Measurements from ENCODE around the gene LTV1.
"Not testable (repeated sequence)": the region's sequence is repeated elsewhere in the genome, so short reads cannot be mapped to it uniquely, and the experiment has no call there.

LTV1 gene

GRCh38 chr6:143843677-143843999 is 500 bp downstream of the LTV1 start:
- H3K36me3 ChIP-seq (ENCODE audit: control insufficient read depth, insufficient read depth, low read length): peaks cover 46% of the 10 kb centered on the region
- no peaks in the 10 kb centered on the region for H3K27me3 ChIP-seq (ENCODE audit: control insufficient read depth, insufficient read depth, low read length)
- H3K27ac ChIP-seq (ENCODE audit: low read depth, low read length): peak overlapping the region; percentile 82
- peak overlapping the region; percentile 88 for H3K4me3 ChIP-seq (ENCODE audit: low read depth, low read length)
- peaks cover 4% of the 10 kb centered on the region for H3K4me1 ChIP-seq (ENCODE audit: control insufficient read depth, insufficient read depth, low read length)
- no peaks in the 10 kb centered on the region for H3K9me3 ChIP-seq (ENCODE audit: control insufficient read depth, insufficient read depth, low read depth, low read length)
- H3K9ac ChIP-seq (ENCODE audit: low read length): peak overlapping the region; percentile 88

DNA sequence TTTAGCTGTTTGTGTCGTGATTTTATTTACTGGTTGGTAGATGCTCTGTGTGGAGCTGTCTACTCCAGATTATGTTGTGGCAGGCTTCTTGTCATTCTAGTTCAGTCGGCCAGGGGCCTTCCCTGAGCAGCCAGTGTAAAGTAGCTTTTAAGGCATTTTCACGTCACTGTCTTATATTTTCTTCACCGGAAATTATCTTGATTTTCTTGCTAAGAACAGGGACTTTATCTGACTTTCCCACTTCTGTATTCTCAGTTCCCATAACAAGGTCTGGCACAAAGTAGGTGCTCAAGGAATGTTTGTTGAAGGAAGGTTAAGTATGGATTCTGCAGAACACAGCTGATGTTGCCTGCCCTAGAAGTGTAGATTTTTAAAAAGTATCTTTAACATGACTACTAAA is 868 bp downstream of the LTV1 start:
- Histone ChIP-seq H3K9me3 (ENCODE audit: control insufficient read depth, insufficient read depth, low read depth, low read length) (no peaks in the 10 kb centered on the region), H3K4me1 (ENCODE audit: control insufficient read depth, insufficient read depth, low read length) (peaks cover 4% of the 10 kb centered on the region), H3K27ac (ENCODE audit: low read depth, low read length) (peak overlapping the region; percentile 82), H3K4me3 (ENCODE audit: low read depth, low read length) (peak overlapping the region; percentile 88), H3K9ac (ENCODE audit: low read length) (peak overlapping the region; percentile 88), H3K36me3 (ENCODE audit: control insufficient read depth, insufficient read depth, low read length) (peaks cover 50% of the 10 kb centered on the region), H3K27me3 (ENCODE audit: control insufficient read depth, insufficient read depth, low read length) (no peaks in the 10 kb centered on the region)

GRCh38 chr6:143845033-143845432 is 1.9 kb downstream of the LTV1 start:
- peaks cover 60% of the 10 kb centered on the region for H3K36me3 ChIP-seq (ENCODE audit: control insufficient read depth, insufficient read depth, low read length)
- no peak overlapping the region for H3K9ac ChIP-seq (ENCODE audit: low read length)

DNA sequence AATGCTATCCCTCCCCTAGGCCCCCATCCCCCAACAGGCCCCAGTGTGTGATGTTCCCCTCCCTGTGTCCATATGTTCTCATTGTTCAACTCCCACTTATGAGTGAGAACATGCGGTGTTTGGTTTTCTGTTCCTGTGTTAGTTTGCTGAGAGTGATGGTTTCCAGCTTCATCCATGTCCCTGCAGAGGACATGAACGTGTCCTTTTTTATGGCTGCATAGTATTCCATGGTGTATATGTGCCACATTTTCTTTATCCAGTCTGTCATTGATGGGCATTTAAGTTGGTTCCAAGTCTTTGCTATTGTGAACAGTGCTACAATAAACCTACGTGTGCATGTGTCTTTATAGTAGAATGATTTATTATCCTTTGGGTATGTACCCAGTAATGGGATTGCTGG is 8.6 kb downstream of the LTV1 start:
- H3K27me3 ChIP-seq (ENCODE audit: control insufficient read depth, insufficient read depth, low read length); H3K9ac ChIP-seq (ENCODE audit: low read length); H3K27ac ChIP-seq (ENCODE audit: low read depth, low read length); H3K4me1 ChIP-seq (ENCODE audit: control insufficient read depth, insufficient read depth, low read length); H3K4me3 ChIP-seq (ENCODE audit: low read depth, low read length); H3K9me3 ChIP-seq (ENCODE audit: control insufficient read depth, insufficient read depth, low read depth, low read length): not testable (repeated sequence)
- peaks cover 74% of the 10 kb centered on the region for H3K36me3 ChIP-seq (ENCODE audit: control insufficient read depth, insufficient read depth, low read length)

More at GRCh38 chr6:143845033-143845432, 1.9 kb downstream of the LTV1 start:
- Histone ChIP-seq H3K27me3 (ENCODE audit: control insufficient read depth, insufficient read depth, low read length) (no peaks in the 10 kb centered on the region), H3K9me3 (ENCODE audit: control insufficient read depth, insufficient read depth, low read depth, low read length) (no peaks in the 10 kb centered on the region), H3K4me1 (ENCODE audit: control insufficient read depth, insufficient read depth, low read length) (peaks cover 4% of the 10 kb centered on the region), H3K27ac (ENCODE audit: low read depth, low read length) (no peak overlapping the region), H3K4me3 (ENCODE audit: low read depth, low read length) (no peak overlapping the region)

GRCh38 chr6:143855057-143855456 is 11.9 kb downstream of the LTV1 start:
- not testable (repeated sequence) for H3K27me3 ChIP-seq (ENCODE audit: control insufficient read depth, insufficient read depth, low read length); H3K4me3 ChIP-seq (ENCODE audit: low read depth, low read length); H3K4me1 ChIP-seq (ENCODE audit: control insufficient read depth, insufficient read depth, low read length); H3K9me3 ChIP-seq (ENCODE audit: control insufficient read depth, insufficient read depth, low read depth, low read length); H3K27ac ChIP-seq (ENCODE audit: low read depth, low read length); H3K9ac ChIP-seq (ENCODE audit: low read length)
- H3K36me3 ChIP-seq (ENCODE audit: control insufficient read depth, insufficient read depth, low read length): peaks cover 74% of the 10 kb centered on the region

- not testable (repeated sequence) for H3K27me3 ChIP-seq (ENCODE audit: control insufficient read depth, insufficient read depth, low read length); H3K27ac ChIP-seq (ENCODE audit: low read depth, low read length); H3K4me3 ChIP-seq (ENCODE audit: low read depth, low read length); H3K4me1 ChIP-seq (ENCODE audit: control insufficient read depth, insufficient read depth, low read length); H3K9ac ChIP-seq (ENCODE audit: low read length); H3K9me3 ChIP-seq (ENCODE audit: control insufficient read depth, insufficient read depth, low read depth, low read length)
- H3K36me3 ChIP-seq (ENCODE audit: control insufficient read depth, insufficient read depth, low read length): peaks cover 75% of the 10 kb centered on the region
These were observed 13.6 kb downstream of the LTV1 start for GRCh38 chr6:143856762-143857161.

GRCh38 chr6:143857651-143858050 is 14.5 kb downstream of the LTV1 start:
- Histone ChIP-seq H3K9me3 (ENCODE audit: control insufficient read depth, insufficient read depth, low read depth, low read length) (no peaks in the 10 kb centered on the region), H3K27ac (ENCODE audit: low read depth, low read length) (no peak overlapping the region), H3K4me1 (ENCODE audit: control insufficient read depth, insufficient read depth, low read length) (peaks cover 5% of the 10 kb centered on the region; the same call in 1 of the 2 replicates), H3K27me3 (ENCODE audit: control insufficient read depth, insufficient read depth, low read length) (no peaks in the 10 kb centered on the region), H3K4me3 (ENCODE audit: low read depth, low read length) (no peak overlapping the region), H3K36me3 (ENCODE audit: control insufficient read depth, insufficient read depth, low read length) (peaks cover 78% of the 10 kb centered on the region), H3K9ac (ENCODE audit: low read length) (no peak overlapping the region)

DNA sequence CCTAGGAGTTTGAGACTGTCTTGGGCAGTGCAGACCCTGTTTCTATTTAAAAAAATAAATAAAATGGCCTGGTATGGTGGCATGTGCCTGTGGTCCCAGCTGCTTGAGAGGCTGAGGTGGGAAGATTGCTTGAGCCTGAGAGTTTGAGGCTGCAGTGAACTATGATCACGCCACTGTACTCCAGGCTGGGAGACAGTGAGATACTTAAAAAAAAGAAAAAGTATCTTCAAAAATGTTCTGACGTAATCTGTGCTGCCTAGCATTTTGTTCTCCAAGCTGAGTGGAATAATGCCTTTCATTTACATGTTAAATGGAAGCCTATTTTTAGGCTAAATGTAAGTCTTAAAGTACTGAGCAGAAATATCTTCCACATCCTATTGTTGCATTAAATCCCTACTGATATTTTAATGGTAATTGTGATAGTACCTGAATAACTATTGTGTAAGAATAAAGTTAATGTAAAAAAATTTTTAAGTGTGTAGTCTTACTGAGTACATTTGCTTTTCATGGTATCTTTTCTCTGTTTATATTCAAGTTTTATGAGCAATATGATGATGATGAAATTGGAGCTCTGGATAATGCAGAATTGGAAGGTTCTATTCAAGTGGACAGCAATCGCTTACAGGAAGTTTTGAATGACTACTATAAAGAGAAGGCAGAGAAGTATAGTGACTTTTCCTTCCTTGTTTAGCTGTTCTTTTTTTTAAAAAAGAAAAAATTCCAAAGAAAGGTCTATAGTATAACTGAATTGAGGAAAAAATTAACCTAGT is 16.9 kb downstream of the LTV1 start:
- peaks cover 99% of the 10 kb centered on the region for H3K36me3 ChIP-seq (ENCODE audit: control insufficient read depth, insufficient read depth, low read length)
- H3K27me3 ChIP-seq (ENCODE audit: control insufficient read depth, insufficient read depth, low read length): no peaks in the 10 kb centered on the region
- H3K4me3 ChIP-seq (ENCODE audit: low read depth, low read length): no peak overlapping the region
- no peak overlapping the region for H3K9ac ChIP-seq (ENCODE audit: low read length)
- peaks cover 5% of the 10 kb centered on the region; the same call in 1 of the 2 replicates for H3K4me1 ChIP-seq (ENCODE audit: control insufficient read depth, insufficient read depth, low read length)
- no peaks in the 10 kb centered on the region for H3K9me3 ChIP-seq (ENCODE audit: control insufficient read depth, insufficient read depth, low read depth, low read length)
- no peak overlapping the region for H3K27ac ChIP-seq (ENCODE audit: low read depth, low read length)

GRCh38 chr6:143863771-143864170 is 20.6 kb downstream of the LTV1 start:
- H3K4me1 ChIP-seq (ENCODE audit: control insufficient read depth, insufficient read depth, low read length): peaks cover 5% of the 10 kb centered on the region; the same call in 1 of the 2 replicates
- H3K9ac ChIP-seq (ENCODE audit: low read length): no peak overlapping the region
- peaks cover 66% of the 10 kb centered on the region for H3K36me3 ChIP-seq (ENCODE audit: control insufficient read depth, insufficient read depth, low read length)
- no peak overlapping the region for H3K27ac ChIP-seq (ENCODE audit: low read depth, low read length)
- no peak overlapping the region for H3K4me3 ChIP-seq (ENCODE audit: low read depth, low read length)
- no peaks in the 10 kb centered on the region for H3K9me3 ChIP-seq (ENCODE audit: control insufficient read depth, insufficient read depth, low read depth, low read length)
- no peaks in the 10 kb centered on the region for H3K27me3 ChIP-seq (ENCODE audit: control insufficient read depth, insufficient read depth, low read length)

GRCh38 chr6:143864234-143864633 is 21.1 kb downstream of the LTV1 start, which contains the start of gene ZC2HC1B:
Gene ZC2HC1B, plus strand, starts transcription at chr6:143864474. Its CDS starts 66 bp downstream, at chr6:143864540.
- 0 out of 2 replicates have a peak, but pooled peaks cover under 1% of the 10 kb centered on the region for H3K9me3 ChIP-seq (ENCODE audit: control insufficient read depth, insufficient read depth, low read depth, low read length)
- H3K9ac ChIP-seq (ENCODE audit: low read length): no peak within 1 kb of the TSS
- no peak within 1 kb of the TSS for H3K4me3 ChIP-seq (ENCODE audit: low read depth, low read length)
- no peak within 1 kb of the TSS for H3K27ac ChIP-seq (ENCODE audit: low read depth, low read length)
- H3K27me3 ChIP-seq (ENCODE audit: control insufficient read depth, insufficient read depth, low read length): no peaks in the 10 kb centered on the region
- H3K4me1 ChIP-seq (ENCODE audit: control insufficient read depth, insufficient read depth, low read length): peaks cover 5% of the 10 kb centered on the region; the same call in 1 of the 2 replicates
- peaks cover 62% of the 10 kb centered on the region for H3K36me3 ChIP-seq (ENCODE audit: control insufficient read depth, insufficient read depth, low read length)

DNA sequence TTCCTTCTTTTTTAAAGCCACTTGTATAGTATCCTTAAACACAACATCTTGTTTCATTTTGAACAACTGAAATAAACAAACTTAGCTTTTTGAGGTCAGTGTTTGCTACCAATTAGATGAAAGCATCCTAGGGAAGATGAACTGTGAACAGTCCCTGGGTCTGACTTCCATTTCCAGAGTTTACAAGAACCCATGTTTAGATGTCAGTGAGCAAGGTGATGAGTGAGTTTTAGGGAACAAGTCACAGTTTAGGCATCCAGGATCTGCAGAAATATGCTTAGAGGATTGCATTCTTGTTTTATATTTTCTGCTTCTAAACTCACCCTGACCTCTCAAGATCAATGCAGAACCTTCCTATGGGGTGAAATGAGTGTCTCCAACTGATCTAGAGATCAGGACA is 24.1 kb downstream of the LTV1 start:
- Histone ChIP-seq H3K4me3 (ENCODE audit: low read depth, low read length) (no peak overlapping the region), H3K27ac (ENCODE audit: low read depth, low read length) (no peak overlapping the region), H3K4me1 (ENCODE audit: control insufficient read depth, insufficient read depth, low read length) (no peaks in the 10 kb centered on the region), H3K36me3 (ENCODE audit: control insufficient read depth, insufficient read depth, low read length) (peaks cover 32% of the 10 kb centered on the region), H3K9me3 (ENCODE audit: control insufficient read depth, insufficient read depth, low read depth, low read length) (0 out of 2 replicates have a peak, but pooled peaks cover 4% of the 10 kb centered on the region), H3K27me3 (ENCODE audit: control insufficient read depth, insufficient read depth, low read length) (no peaks in the 10 kb centered on the region), H3K9ac (ENCODE audit: low read length) (no peak overlapping the region)

Data from HUES6 (cell line).